Cardiac muscle cell (in vitro differentiated cells and primary cell): ENCODE data around the gene PLAC1. TPM values are rescaled to one million over a fixed set of nuclear protein-coding genes. Genes with fewer than 3 reads are reported as not detected.

ENCODE experiments used
- DNase-seq, 2 donors: peaks; one replicate each; pipeline versions ENCODE4 v3.0.0 to v3.0.0-alpha.2; 2010 to 2017; ENCODE audit warnings: low read depth in 1 of 2, low spot score in 1 of 2
- H3K27ac ChIP-seq: fragments of 200-600 bp; sonication (generic); 2 replicates; pipeline ENCODE4 v1.5.1; 2016
- H3K27me3 ChIP-seq: fragments of 200-600 bp; sonication (generic); 2 replicates; pipeline ENCODE4 v1.6.0; 2016; ENCODE audit warnings: control low read depth
- H3K36me3 ChIP-seq: fragments of 200-600 bp; sonication (generic); 2 replicates; pipeline ENCODE4 v1.5.1; 2016; ENCODE audit warnings: control low read depth
- H3K4me1 ChIP-seq: fragments of 200-600 bp; sonication (generic); 2 replicates; pipeline ENCODE4 v1.8.1; 2017; ENCODE audit warnings: low read depth, mild to moderate bottlenecking, mixed run types
- H3K4me3 ChIP-seq: fragments of 200-600 bp; sonication (generic); 2 replicates; pipeline ENCODE4 v1.5.1; 2016; ENCODE audit warnings: mild to moderate bottlenecking
- H3K9me3 ChIP-seq: fragments of 200-600 bp; sonication (generic); 2 replicates; pipeline ENCODE4 v1.5.1; 2017; ENCODE audit warnings: low read depth, mild to moderate bottlenecking, control low read depth
- polyA plus RNA-seq: library from polyadenylated mRNA; unstranded; fragments of >200 nt; fragmentation: Nextera tagmentation; extraction: Ambion mirVana; gene quantifications from 2 replicates; pipeline ENCODE4 v1.2.1, GENCODE V29; 2016
- total RNA-seq: library from RNA; depleted of rRNA; stranded (reverse); fragments of >200 nt; gene quantifications from 2 replicates; pipeline ENCODE4 v1.2.3, GENCODE V29; 2016
- TF ChIP-seq, protein P1 (sequence below): IDR thresholded peaks from 2 replicates; pipeline ENCODE4 v1.5.1; 2012; ENCODE audit warnings: low read depth, mild to moderate bottlenecking, low read length

The PLAC1 gene
- total and polyA plus RNA-seq, 2 experiments from 2014 or later = 1.2 to 2.0 TPM

- Histone ChIP-seq H3K36me3 (no peaks in the 10 kb centered on the region), H3K4me3 (no peak overlapping the region), H3K27ac (peak overlapping the region; percentile 62), H3K4me1 (no peaks in the 10 kb centered on the region), H3K9me3 (no peaks in the 10 kb centered on the region), H3K27me3 (no peaks in the 10 kb centered on the region)
- no peak for DNase-seq
- TF ChIP-seq, protein P1, sequence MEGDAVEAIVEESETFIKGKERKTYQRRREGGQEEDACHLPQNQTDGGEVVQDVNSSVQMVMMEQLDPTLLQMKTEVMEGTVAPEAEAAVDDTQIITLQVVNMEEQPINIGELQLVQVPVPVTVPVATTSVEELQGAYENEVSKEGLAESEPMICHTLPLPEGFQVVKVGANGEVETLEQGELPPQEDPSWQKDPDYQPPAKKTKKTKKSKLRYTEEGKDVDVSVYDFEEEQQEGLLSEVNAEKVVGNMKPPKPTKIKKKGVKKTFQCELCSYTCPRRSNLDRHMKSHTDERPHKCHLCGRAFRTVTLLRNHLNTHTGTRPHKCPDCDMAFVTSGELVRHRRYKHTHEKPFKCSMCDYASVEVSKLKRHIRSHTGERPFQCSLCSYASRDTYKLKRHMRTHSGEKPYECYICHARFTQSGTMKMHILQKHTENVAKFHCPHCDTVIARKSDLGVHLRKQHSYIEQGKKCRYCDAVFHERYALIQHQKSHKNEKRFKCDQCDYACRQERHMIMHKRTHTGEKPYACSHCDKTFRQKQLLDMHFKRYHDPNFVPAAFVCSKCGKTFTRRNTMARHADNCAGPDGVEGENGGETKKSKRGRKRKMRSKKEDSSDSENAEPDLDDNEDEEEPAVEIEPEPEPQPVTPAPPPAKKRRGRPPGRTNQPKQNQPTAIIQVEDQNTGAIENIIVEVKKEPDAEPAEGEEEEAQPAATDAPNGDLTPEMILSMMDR = no peak
Observed at GRCh38 chrX:134528960-134529359, 129.3 kb downstream of the PLAC1 start.

DNA sequence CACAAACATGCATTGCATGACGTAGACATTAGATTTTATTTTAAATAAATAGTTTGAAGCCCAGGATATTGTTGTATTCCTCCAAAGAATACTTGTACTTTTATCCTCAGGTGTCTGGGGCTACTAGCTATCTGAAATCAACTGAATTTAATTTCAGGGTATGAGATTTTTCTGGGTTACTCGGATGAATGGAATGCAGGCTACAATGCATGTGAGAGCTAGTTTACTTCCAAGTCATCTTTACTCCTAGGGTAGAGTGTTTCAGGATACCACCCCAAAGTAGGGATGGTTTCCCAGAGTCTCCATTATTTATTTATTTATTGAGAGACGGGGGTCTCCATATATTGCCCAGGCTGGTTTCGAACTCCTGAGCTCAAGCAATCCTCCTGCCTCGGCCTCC, 131.9 kb downstream of the PLAC1 start:
- no peak overlapping the region for H3K4me3 ChIP-seq

GRCh38 chrX:134525086-134525792, 133.0 kb downstream of the PLAC1 start:
- H3K4me3 ChIP-seq = no peak overlapping the region
- H3K36me3 ChIP-seq = no peaks in the 10 kb centered on the region
- TF ChIP-seq, protein P1 = no peak
- no peak overlapping the region for H3K27ac ChIP-seq
- DNase-seq = peak in 1 of 2 donors; percentile 31
- no peaks in the 10 kb centered on the region for H3K9me3 ChIP-seq
- H3K27me3 ChIP-seq = no peaks in the 10 kb centered on the region
- H3K4me1 ChIP-seq = no peaks in the 10 kb centered on the region

More for the DNA sequence above, 131.9 kb downstream of the PLAC1 start:
- Histone ChIP-seq H3K36me3 (no peaks in the 10 kb centered on the region), H3K4me1 (no peaks in the 10 kb centered on the region), H3K27me3 (no peaks in the 10 kb centered on the region), H3K9me3 (no peaks in the 10 kb centered on the region), H3K27ac (no peak overlapping the region)
- TF ChIP-seq, protein P1 = no peak
- DNase-seq = no peak

DNA sequence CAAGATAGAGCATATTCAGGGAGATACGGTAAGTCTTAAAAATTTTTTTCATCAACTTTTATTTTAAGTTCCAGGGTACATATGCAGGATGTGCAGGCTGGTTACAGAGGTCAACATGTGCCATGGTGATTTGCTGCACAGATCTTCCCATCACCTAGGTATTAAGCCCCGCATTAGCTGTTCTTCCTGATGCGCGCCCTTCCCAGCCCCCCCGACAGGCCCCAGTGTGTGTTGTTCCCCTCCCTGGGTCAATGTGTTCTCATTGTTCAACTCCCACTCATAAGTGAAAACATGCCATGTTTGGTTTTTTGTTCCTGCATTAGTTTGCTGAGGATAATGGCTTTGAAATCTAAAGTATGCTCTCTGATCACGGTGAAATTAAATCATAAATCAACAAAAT, 134.1 kb downstream of the PLAC1 start:
- no peak overlapping the region for H3K4me3 ChIP-seq
- H3K36me3 ChIP-seq = no peaks in the 10 kb centered on the region
- no peaks in the 10 kb centered on the region for H3K27me3 ChIP-seq
- no peaks in the 10 kb centered on the region for H3K9me3 ChIP-seq
- H3K27ac ChIP-seq = no peak overlapping the region
- no peak for DNase-seq
- TF ChIP-seq, protein P1 = no peak
- no peaks in the 10 kb centered on the region for H3K4me1 ChIP-seq

GRCh38 chrX:134520860-134521390, 137.3 kb downstream of the PLAC1 start:
- Histone ChIP-seq H3K9me3 (no peaks in the 10 kb centered on the region), H3K36me3 (no peaks in the 10 kb centered on the region), H3K4me3 (no peak overlapping the region), H3K27ac (no peak overlapping the region), H3K27me3 (no peaks in the 10 kb centered on the region), H3K4me1 (no peaks in the 10 kb centered on the region)
- TF ChIP-seq, protein P1 = peak; percentile 58
- peak; percentile 79 to 80 for DNase-seq

Other genes starting within 250 kb of the PLAC1 start
- 7.0 and 13.5 TPM in 2 replicates for gene HPRT1, start 198.3 kb downstream of the PLAC1 start, total RNA-seq
- gene HPRT1, start 198.3 kb downstream of the PLAC1 start, polyA plus RNA-seq = 62.2 and 73.9 TPM in 2 replicates
- gene PABIR2, start 138.7 kb upstream of the PLAC1 start, total RNA-seq = 6.9 and 14.9 TPM in 2 replicates
- 10.0 and 18.5 TPM in 2 replicates for gene PABIR2, start 138.7 kb upstream of the PLAC1 start, polyA plus RNA-seq